ENCODE data around the gene UNC45A. TPM values are rescaled to one million over a fixed set of nuclear protein-coding genes. Genes with fewer than 3 reads are reported as not detected.

UNC45A gene
- total and polyA plus RNA-seq, 2 of the 13 experiments (the other 11 are each of a cell fraction or from before 2014, with no cell fraction given): 33.8 to 39.7 TPM

GRCh38 chr15:90931828-90932659, 3.0 kb upstream of the UNC45A start, which contains the start of gene HDDC3 (continued):
- no peak for TF ChIP-seq PAX8 (CRISPR knock-in tag; IDR thresholded peaks at IDR 0.05; ENCODE audit: borderline replicate concordance)
- no peak for TF ChIP-seq MBD4 (IDR thresholded peaks at IDR 0.05; ENCODE audit: borderline replicate concordance, low read length)
- TF ChIP-seq ADNP (CRISPR knock-in tag; IDR thresholded peaks at IDR 0.05): no peak
- TF ChIP-seq ZNF431 (CRISPR knock-in tag; IDR thresholded peaks at IDR 0.05; ENCODE audit: borderline replicate concordance, low read depth): no peak
- no peak for TF ChIP-seq ELK4 (CRISPR knock-in tag; IDR thresholded peaks at IDR 0.05; ENCODE audit: borderline replicate concordance)
- TF ChIP-seq ZNF737 (CRISPR knock-in tag; IDR thresholded peaks at IDR 0.05; ENCODE audit: borderline replicate concordance): no peak
- no peak for TF ChIP-seq TCF7L2 (IDR thresholded peaks at IDR 0.05; ENCODE audit: low read depth, low read length)
- no peak for TF ChIP-seq CBX2 (IDR thresholded peaks at IDR 0.05; ENCODE audit: low read depth, low read length)
- no peak for TF ChIP-seq CBX2 (CRISPR knock-in tag; IDR thresholded peaks at IDR 0.05; ENCODE audit: low read depth)
- TF ChIP-seq HOMEZ (CRISPR knock-in tag; IDR thresholded peaks at IDR 0.05; ENCODE audit: low read depth): peak; percentile 36; the same call in 1 of the 2 replicates
- TF ChIP-seq NR2C2 (CRISPR knock-in tag; IDR thresholded peaks at IDR 0.05; ENCODE audit: borderline replicate concordance): peak; percentile 45; the same call in 1 of the 2 replicates
- TF ChIP-seq MYNN (CRISPR knock-in tag; IDR thresholded peaks at IDR 0.05; ENCODE audit: low read depth): no peak
- TF ChIP-seq PCBP2 (optimal IDR thresholded peaks at IDR 0.05; ENCODE audit: low read depth, low read length, poor library complexity, severe bottlenecking): no peak
- TF ChIP-seq RBFOX2 (IDR thresholded peaks at IDR 0.05; ENCODE audit: low read depth, low read length): peak; percentile 95
- TF ChIP-seq ZFP37 (CRISPR knock-in tag; IDR thresholded peaks at IDR 0.05; ENCODE audit: borderline replicate concordance): 0 out of 2 replicates have a peak, but pooled peaks have one; percentile 24
- TF ChIP-seq ZNF776 (CRISPR knock-in tag; IDR thresholded peaks at IDR 0.05): peak; percentile 85
- peak; percentile 82 for TF ChIP-seq ZNF710 (CRISPR knock-in tag; IDR thresholded peaks at IDR 0.05; ENCODE audit: borderline replicate concordance)
- no peak for TF ChIP-seq BCL3 (CRISPR knock-in tag; IDR thresholded peaks at IDR 0.05)
- no peak for TF ChIP-seq PRDM4 (CRISPR knock-in tag; IDR thresholded peaks at IDR 0.05; ENCODE audit: borderline replicate concordance)
- TF ChIP-seq ZNF614 (CRISPR knock-in tag; IDR thresholded peaks at IDR 0.05; ENCODE audit: borderline replicate concordance): peak; percentile 57; the same call in 1 of the 2 replicates

Measured in HepG2 (cell line).